HCT116 (cell line): ENCODE results near the gene PKD2. TPM values are rescaled to one million over a fixed set of nuclear protein-coding genes. Genes with fewer than 3 reads are reported as not detected.

Experiments
- ATAC-seq: fragments of 200-7000 bp; cut with Tn5 transposase; 2 replicates; pipeline ENCODE4 v1.9.1; 2020; ENCODE audit warnings: mild to moderate bottlenecking, moderate library complexity
- BruUV-seq: library from RNA; stranded (reverse); fragments of 400-500 nt; replicated peaks from 2 replicates; lab custom pipeline; 2021; lab: Mats Ljungman, UMichigan
- CTCF ChIA-PET: fragments of 300-600 bp; sonication (Branson Sonifier 250); formaldehyde crosslinking; loops from one replicate; lab custom pipeline; 2021; ENCODE audit warnings: antibody characterized with exemption; lab: Charles Lee
- POLR2A ChIA-PET: fragments of 300-600, 350-600 bp; sonication (Branson Sonifier 250); formaldehyde crosslinking; loops from one replicate; lab custom pipeline; 2021; ENCODE audit warnings: antibody characterized with exemption; lab: Charles Lee
- RAD21 ChIA-PET, 2 experiments: fragments of 300-600 bp; sonication (Branson Sonifier 250); formaldehyde crosslinking; loops; one replicate each; lab custom pipeline; 2023; ENCODE audit warnings: low total read pairs in 2 of 2; ENCODE audit not compliant: uncharacterized antibody in 2 of 2, unreplicated experiment in 2 of 2, low non-redundant PET in 1 of 2; lab: Charles Lee
- DNase-seq: peaks from one replicate; pipeline ENCODE4 v3.0.0-alpha.2; 2010; ENCODE audit warnings: low read depth, low spot score
- H2AFZ ChIP-seq: fragments of 200-600 bp; shearing (Covaris generic), sonication (generic); 2 replicates; pipeline ENCODE4 v1.6.1; 2017; ENCODE audit warnings: low read depth, mixed run types, mixed read lengths, antibody characterized with exemption, low read length; ENCODE audit not compliant: poor library complexity, severe bottlenecking
- H3K27ac ChIP-seq: 2 replicates; pipeline ENCODE4 v1.5.1; 2012; ENCODE audit warnings: low read depth, low read length
- H3K27me3 ChIP-seq: fragments of 200-600 bp; sonication (generic); 2 replicates; pipeline ENCODE4 v1.6.1; 2016; ENCODE audit warnings: mixed run types, low read length, mixed read lengths; ENCODE audit not compliant: insufficient read depth
- H3K36me3 ChIP-seq, 2 experiments: fragments of 200-500 bp in 1 of 2; fragments of 200-600 bp in 1 of 2; sonication (Bioruptor generic) in 1 of 2; sonication (generic) in 1 of 2; 2 replicates each; pipeline versions ENCODE4 v1.5.1 to v1.6.1; 2014 to 2016; ENCODE audit warnings: low read length in 2 of 2, inconsistent platforms in 1 of 2, mixed read lengths in 1 of 2, mixed run types in 1 of 2; ENCODE audit not compliant: insufficient read depth in 2 of 2, control insufficient read depth in 1 of 2
- H3K4me1 ChIP-seq, 2 experiments: fragments of 200-600 bp in 1 of 2; sonication (generic) in 1 of 2; 2 replicates each; pipeline versions ENCODE4 v1.5.1 to v1.6.1; 2012 to 2017; ENCODE audit warnings: low read length in 2 of 2, inconsistent platforms in 1 of 2, mild to moderate bottlenecking in 1 of 2, mixed read lengths in 1 of 2, mixed run types in 1 of 2, moderate library complexity in 1 of 2; ENCODE audit not compliant: insufficient read depth in 2 of 2, control insufficient read depth in 1 of 2
- H3K4me2 ChIP-seq: fragments of 200-600 bp; sonication (generic); 2 replicates; pipeline ENCODE4 v1.6.1; 2017; ENCODE audit warnings: mixed run types, low read length, mixed read lengths
- H3K4me3 ChIP-seq, 2 experiments: fragments of 200-600 bp in 1 of 2; sonication (generic) in 1 of 2; replicated peaks in 1 of 2; 2 replicates each; pipeline ENCODE4 v1.5.1; 2011 to 2016; ENCODE audit warnings: low read length in 2 of 2, control low read depth in 1 of 2, low read depth in 1 of 2, mild to moderate bottlenecking in 1 of 2, mixed read lengths in 1 of 2, mixed run types in 1 of 2
- H3K79me2 ChIP-seq: fragments of 200-600 bp; sonication (generic); 2 replicates; pipeline ENCODE4 v1.6.1; 2017; ENCODE audit warnings: mild to moderate bottlenecking, mixed run types, low read length, moderate library complexity, mixed read lengths; ENCODE audit not compliant: insufficient read depth
- H3K9ac ChIP-seq: fragments of 200-600 bp; sonication (generic); 2 replicates; pipeline ENCODE4 v1.6.1; 2016; ENCODE audit warnings: low read length, mixed read lengths
- H3K9me2 ChIP-seq: fragments of 200-600 bp; sonication (generic), shearing (Covaris generic); 2 replicates; pipeline ENCODE4 v1.6.1; 2017; ENCODE audit warnings: mixed run types, mild to moderate bottlenecking, moderate library complexity; ENCODE audit not compliant: insufficient read depth
- H3K9me3 ChIP-seq, 2 experiments: fragments of 200-500 bp in 1 of 2; fragments of 200-600 bp in 1 of 2; sonication (Bioruptor generic) in 1 of 2; sonication (generic) in 1 of 2; 2 replicates each; pipeline ENCODE4 v1.6.1; 2014 to 2017; ENCODE audit warnings: low read length in 2 of 2, mixed read lengths in 2 of 2, inconsistent platforms in 1 of 2, low read depth in 1 of 2, mild to moderate bottlenecking in 1 of 2, mixed run types in 1 of 2, moderate library complexity in 1 of 2; ENCODE audit not compliant: control insufficient read depth in 1 of 2, insufficient read depth in 1 of 2
- H4K20me1 ChIP-seq: fragments of 200-600 bp; sonication (generic), shearing (Covaris generic); 2 replicates; pipeline ENCODE4 v1.6.1; 2017; ENCODE audit warnings: mixed run types, mild to moderate bottlenecking, moderate library complexity; ENCODE audit not compliant: insufficient read depth
- FOSL1 ChIP-seq: IDR thresholded peaks from 2 replicates; pipeline ENCODE4 v1.6.1; 2012; ENCODE audit warnings: low read depth
- SP1 ChIP-seq: IDR thresholded peaks from 2 replicates; pipeline ENCODE4 v1.6.1; 2012; ENCODE audit warnings: low read depth
- SRF ChIP-seq: IDR thresholded peaks from 2 replicates; pipeline ENCODE4 v1.6.1; 2012; ENCODE audit warnings: low read depth
- intact Hi-C: fragments of 100-400 bp; cut with micrococcal nuclease; formaldehyde crosslinking; loops from 2 replicates; pipeline ENCODE4 v1.10.0; 2022
- total RNA-seq: library from RNA; stranded (reverse); gene quantifications from one replicate; pipeline ENCODE4 v1.2.1, GENCODE V29; 2021; ENCODE audit not compliant: unreplicated experiment
- TF ChIP-seq, protein P1 (sequence below): IDR thresholded peaks from 2 replicates; pipeline ENCODE4 v1.6.1; 2012
- TF ChIP-seq, protein P2 (sequence below): IDR thresholded peaks from 2 replicates; pipeline ENCODE4 v1.6.1; 2012
- TF ChIP-seq, protein P3 (sequence below), 3 experiments: fragments of 200-600 bp in 1 of 3; sonication (generic) in 1 of 3; IDR thresholded peaks in 2 of 3; conservative IDR thresholded peaks in 1 of 3; 2 replicates each; pipeline ENCODE4 v1.5.1; 2012 to 2017; ENCODE audit warnings: low read depth in 2 of 3, low read length in 2 of 3, antibody characterized with exemption in 1 of 3, borderline replicate concordance in 1 of 3, control low read depth in 1 of 3, mild to moderate bottlenecking in 1 of 3, mixed read lengths in 1 of 3, mixed run types in 1 of 3, moderate library complexity in 1 of 3; ENCODE audit not compliant: insufficient read depth in 1 of 3

The PKD2 gene
- total RNA-seq, 1 experiment from 2014 or later = 10.1 TPM

DNA sequence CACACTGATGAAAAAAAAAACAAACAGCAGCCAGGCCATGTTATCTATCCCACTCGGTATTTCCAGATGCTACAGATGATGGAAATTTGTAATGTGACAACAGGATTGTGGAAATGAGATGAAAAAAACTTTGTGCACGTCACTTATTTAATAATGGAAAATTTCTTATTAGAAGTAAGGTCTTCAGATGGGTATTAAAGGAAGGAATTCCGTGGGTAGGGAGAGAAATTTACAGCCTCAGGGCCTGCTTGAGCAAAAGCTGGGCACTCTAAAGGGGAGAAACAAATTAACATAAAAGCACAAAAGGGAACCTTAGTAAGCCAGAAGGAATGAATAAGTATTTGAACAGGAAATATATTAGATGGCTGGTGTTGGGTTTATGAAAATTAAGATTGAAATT, 4.2 kb upstream of the PKD2 start:
- H3K9ac ChIP-seq = no peak overlapping the region

More for the DNA sequence above, 4.2 kb upstream of the PKD2 start:
- ChIA-PET CTCF (no interaction called here), RAD21 (no interaction called here), POLR2A (no interaction called here)
- no peaks in the 10 kb centered on the region for H4K20me1 ChIP-seq
- peaks cover 2% of the 10 kb centered on the region for H3K79me2 ChIP-seq
- no peak for DNase-seq
- H3K27me3 ChIP-seq = no peaks in the 10 kb centered on the region
- no peaks in the 10 kb centered on the region for H3K9me3 ChIP-seq
- no peaks in the 10 kb centered on the region for H3K36me3 ChIP-seq
- peaks cover 4% of the 10 kb centered on the region; the same call in 1 of the 2 replicates for H3K9me2 ChIP-seq
- no peak for ATAC-seq
- no TSS peak for BruUV-seq
- H3K4me3 ChIP-seq = no peak overlapping the region
- intact Hi-C loops = no loop called here
- peaks cover 0 to 7% of the 10 kb centered on the region in 2 experiments; a peak in 3 of 4 replicates for H3K4me1 ChIP-seq
- H3K27ac ChIP-seq = no peak overlapping the region
- no peak for TF ChIP-seq SP1
- TF ChIP-seq, protein P1, sequence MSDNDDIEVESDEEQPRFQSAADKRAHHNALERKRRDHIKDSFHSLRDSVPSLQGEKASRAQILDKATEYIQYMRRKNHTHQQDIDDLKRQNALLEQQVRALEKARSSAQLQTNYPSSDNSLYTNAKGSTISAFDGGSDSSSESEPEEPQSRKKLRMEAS = no peak
- TF ChIP-seq SRF = no peak
- no peak for TF ChIP-seq FOSL1
- TF ChIP-seq, protein P2, sequence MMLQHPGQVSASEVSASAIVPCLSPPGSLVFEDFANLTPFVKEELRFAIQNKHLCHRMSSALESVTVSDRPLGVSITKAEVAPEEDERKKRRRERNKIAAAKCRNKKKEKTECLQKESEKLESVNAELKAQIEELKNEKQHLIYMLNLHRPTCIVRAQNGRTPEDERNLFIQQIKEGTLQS = no peak
- TF ChIP-seq, protein P3, sequence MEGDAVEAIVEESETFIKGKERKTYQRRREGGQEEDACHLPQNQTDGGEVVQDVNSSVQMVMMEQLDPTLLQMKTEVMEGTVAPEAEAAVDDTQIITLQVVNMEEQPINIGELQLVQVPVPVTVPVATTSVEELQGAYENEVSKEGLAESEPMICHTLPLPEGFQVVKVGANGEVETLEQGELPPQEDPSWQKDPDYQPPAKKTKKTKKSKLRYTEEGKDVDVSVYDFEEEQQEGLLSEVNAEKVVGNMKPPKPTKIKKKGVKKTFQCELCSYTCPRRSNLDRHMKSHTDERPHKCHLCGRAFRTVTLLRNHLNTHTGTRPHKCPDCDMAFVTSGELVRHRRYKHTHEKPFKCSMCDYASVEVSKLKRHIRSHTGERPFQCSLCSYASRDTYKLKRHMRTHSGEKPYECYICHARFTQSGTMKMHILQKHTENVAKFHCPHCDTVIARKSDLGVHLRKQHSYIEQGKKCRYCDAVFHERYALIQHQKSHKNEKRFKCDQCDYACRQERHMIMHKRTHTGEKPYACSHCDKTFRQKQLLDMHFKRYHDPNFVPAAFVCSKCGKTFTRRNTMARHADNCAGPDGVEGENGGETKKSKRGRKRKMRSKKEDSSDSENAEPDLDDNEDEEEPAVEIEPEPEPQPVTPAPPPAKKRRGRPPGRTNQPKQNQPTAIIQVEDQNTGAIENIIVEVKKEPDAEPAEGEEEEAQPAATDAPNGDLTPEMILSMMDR (IDR thresholded peaks at IDR 0.05 in 2 of 3, conservative IDR thresholded peaks at IDR 0.05 in 1 of 3; ENCODE audit: borderline replicate concordance in 1 of 3, insufficient read depth in 1 of 3, low read depth in 2 of 3, low read length in 2 of 3) = no peak
- H3K4me2 ChIP-seq = no peak overlapping the region
- no peak overlapping the region for H2AFZ ChIP-seq
